CD4-positive, alpha-beta T cell treated with Interleukin-17A for 4 hours (primary cell): Measurements from ENCODE around the gene STON2.
"Not testable (repeated sequence)": the region's sequence is repeated elsewhere in the genome, so short reads cannot be mapped to it uniquely, and the experiment has no call there.

ENCODE experiments used
- DNase-seq: peaks from one replicate; pipeline ENCODE4 v3.0.0-alpha.2; 2020; ENCODE audit warnings: mixed read lengths

STON2 gene

DNA sequence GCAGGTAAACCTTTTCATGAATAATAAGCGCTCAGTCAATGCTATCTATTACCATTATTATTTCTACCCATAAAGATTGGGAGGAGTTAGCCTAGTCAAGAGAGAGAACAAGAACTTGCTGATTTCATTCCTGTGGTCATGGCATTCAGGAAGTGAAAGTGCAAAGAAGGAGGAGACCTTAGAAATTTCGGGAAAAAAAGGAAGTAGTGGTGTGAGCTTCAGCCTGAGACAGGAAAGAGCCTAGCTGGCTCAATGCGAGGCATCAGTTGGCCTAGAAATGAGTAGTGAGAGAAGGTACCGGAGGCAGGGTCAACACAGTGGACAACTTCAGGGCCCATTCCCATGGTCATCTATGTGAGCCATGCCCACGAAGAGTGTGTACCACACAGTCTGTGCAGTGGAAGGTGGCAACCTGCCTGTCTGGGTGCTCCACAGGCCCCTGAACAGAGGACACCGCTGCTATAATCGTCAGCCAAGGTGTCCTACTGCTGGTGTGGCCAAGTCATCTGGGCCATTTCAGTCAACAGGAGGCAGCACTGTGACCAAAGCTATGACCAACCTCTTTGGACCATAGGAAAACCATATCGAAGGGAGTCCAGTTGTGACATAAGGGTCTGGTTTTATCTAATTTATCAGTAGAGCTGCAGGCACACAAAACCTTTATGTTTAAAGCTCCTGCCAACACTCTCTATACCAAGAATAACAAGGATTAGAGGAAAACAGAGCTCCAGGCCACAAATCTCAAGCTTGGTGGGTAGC lies 16.2 kb upstream of the STON2 start:
- DNase-seq: no peak

DNA sequence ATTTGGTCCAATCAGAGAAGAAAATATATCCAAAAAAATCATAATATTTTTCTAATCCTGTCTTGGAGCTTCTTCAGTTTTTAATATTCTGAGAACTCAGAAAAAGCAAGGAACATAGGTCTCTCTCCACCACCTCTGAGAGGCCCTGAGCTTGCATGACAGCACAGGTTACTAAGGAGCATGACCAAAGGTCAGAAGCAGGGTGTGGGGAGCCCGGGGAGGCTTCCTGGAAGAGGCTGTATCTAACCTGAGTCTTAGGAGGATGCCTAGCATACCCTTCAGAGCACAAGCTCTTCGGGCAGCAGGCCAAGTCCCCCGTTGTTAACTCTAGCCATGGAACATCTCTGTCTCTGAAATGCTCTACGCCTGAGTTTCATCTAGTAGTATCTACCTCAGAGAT lies 15.7 kb upstream of the STON2 start:
- DNase-seq: no peak

DNA sequence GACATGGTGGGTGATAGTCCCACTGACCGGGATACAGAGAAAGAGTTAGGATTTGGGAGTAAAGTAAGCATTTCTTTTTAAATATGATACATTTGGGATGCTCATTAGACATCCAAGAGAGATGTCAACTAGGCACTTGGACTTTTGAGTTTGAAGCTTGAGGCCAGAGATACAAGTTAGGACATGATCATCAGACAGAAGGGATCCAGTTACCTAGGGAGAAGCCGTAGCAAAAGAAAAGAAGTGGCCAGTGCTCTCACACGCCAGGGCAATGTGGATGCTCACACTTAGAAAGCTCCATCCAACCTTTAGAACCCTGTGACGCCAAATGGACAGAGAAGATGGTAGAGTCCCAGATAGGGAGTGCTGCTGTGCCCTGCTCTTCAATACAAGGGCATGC lies 14.0 kb upstream of the STON2 start:
- DNase-seq: no peak

DNA sequence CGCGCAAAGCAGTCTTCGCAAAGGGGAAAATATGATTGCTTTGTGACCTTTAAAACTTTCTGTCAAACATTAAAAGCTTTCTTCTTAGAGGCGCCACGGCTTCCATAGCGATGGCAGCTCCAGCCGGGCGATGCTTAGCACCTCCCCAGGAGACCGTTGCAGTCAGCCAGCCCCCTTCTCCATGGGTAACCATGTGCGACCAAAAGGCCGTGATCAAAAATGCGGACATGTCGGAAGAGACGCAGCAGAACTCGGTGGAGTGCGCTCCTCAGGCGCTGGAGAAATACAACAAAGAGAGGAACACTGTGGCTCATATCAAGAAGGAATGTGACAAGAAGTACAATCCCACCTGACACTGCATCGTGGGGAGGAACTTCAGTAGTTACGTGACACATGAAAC lies 12.7 kb upstream of the STON2 start:
- DNase-seq: no peak

DNA sequence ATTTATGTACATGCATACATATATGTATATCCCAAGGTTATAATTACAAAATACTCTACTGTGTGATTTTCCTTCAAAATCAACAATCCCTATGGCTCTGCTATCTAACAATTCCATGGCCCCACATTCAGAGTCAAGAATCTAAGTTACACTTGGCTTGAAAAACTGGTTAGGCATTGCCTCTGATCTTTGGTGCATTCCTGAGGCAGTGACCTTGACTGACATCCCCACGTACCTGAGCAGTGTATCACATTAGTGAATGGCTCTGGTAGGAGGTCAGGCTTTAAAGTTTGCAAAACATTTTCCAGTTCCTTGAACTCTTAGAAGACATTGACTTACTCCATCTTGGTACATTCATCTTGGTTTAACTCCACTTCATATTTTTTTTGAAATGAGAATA lies 8.5 kb upstream of the STON2 start:
- no peak for DNase-seq

DNA sequence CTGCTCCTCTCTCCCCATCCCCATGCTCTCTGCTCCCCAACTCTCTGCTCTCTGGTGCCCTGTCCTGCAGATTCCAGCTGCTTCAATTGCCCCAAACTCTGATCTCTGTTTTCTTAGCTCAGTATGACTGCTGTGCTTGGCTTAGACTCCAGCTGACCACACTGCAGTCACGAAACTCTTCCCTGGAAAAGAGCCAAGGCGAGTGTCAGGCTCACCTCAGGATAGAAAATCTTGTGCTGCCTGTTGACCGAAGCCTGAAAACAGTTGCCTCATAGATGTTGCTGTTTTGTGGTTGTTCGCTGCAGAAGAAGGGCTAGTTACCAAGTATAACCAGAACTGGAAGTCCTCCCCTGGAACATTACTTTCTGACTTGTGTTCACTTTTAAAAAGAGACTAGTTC lies 6.7 kb upstream of the STON2 start:
- no peak for DNase-seq

DNA sequence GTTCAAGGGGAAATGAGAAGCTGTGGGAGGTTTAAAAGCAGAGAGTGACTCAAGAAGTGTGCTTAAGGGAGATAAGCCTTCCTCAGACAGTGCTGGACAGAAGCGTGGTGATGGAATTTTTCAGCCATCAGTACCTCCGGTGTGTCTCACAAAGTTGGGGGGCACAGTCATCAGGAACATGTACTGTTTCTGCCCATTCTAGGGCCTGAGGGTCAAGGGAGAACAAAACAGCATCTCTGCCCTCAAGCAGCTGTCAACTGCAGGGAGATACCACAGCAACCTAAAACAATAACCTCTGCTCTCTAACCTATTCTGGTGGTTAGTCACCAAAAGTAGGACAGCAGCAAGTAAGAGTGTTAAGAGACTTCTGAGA lies 2.0 kb upstream of the STON2 start:
- DNase-seq: no peak

DNA sequence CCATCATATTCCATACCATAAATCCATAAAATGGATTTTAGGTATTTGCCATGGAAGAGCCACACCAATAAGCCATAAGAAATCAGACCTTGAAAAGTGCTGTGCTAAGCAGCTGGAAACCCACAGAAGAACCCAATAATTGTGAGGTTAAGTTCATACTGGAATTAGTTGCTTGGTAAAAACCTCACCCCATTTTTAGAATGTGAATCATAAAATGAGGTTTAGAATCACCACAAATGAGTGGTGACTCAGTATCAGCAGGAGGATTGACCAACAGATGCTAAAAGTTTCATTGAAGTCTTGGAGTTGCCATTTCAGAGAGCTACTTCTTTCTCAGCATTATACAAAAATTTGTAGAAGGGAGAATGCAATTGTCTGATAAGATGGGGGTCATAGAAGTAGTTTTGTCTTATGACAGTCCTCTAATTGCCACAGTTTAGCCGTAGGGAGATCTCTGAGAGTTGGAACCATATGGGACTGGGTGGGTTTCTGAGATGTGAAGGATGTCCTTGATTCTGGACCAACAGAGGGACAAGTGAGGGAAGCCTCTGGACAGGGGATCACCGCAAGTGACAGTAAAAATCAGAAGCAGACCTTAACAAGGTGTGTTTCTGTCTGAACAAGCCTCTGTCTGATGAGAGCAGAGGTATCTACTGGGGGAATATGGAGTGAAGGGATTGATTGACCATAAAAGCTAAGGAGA lies 1.4 kb upstream of the STON2 start:
- no peak for DNase-seq

DNA sequence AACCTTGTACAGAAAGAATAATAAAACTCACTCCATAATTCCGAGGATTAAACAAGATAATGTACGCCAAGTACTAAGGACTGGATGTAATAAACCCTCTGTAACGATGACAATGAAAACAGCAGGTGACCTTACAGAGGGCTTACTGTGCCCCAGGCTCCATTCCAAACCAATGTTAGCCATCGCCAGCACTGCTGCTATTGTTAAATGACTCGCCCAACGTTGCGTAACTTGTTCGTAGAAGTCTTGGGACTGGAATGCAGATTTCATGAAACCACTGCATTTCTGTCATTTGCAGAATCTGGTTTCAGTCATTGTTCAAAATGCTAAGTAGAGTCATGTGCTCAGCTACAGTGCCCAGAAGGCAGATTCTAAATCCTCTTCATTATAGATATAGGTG lies 728 bp upstream of the STON2 start:
- DNase-seq: no peak

DNA sequence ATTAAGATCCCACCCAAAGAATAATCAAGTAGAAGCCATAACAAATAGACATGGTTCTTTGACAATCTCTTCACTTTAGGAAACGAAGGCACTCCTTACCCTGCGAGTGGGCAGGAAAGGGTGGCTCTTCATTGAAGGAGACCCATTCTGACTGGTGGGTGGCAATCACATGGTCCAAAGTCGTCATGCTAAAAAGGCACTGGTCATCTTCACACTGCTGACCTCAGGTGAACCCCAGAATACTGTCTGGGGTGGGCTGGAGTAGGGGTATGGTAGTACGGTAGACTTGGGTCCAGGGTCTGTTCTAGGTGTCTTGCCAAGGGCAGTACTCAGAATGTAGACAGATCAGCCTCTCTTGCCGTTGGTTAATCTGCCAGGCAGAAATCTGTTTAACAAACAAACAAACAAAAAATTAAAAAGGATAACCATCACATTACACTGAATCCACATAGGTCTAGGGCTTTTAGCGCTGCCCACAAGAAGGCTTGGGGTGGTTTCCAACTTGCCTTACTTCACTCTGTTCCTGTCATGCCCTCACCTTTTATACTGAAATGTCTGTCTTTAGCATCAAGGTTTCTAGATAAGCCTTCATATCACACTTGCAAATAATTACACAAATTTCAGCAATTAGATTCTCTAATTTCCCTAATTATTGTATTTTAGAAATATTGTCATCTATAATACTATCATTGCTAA lies 1.8 kb downstream of the STON2 start:
- no peak for DNase-seq

DNA sequence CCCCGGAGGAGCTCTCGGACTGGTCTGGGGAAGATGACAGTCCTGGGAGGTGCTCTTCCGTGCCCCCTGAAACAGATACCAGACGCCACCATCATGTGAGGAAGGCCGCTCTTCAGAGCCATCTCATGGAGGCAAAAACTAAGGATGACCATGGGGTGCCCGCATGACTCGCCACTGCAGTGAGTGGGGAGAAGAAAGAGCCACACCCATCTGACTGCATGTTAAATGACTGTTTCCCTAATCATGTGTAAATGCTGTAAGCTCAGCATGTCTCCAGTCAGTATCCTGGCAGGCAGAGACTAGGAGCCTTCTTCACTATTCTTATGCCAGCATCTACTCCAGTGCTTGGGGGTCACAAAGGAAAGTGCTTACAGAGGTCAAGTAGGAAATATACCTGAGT lies 4.0 kb downstream of the STON2 start:
- DNase-seq: no peak

DNA sequence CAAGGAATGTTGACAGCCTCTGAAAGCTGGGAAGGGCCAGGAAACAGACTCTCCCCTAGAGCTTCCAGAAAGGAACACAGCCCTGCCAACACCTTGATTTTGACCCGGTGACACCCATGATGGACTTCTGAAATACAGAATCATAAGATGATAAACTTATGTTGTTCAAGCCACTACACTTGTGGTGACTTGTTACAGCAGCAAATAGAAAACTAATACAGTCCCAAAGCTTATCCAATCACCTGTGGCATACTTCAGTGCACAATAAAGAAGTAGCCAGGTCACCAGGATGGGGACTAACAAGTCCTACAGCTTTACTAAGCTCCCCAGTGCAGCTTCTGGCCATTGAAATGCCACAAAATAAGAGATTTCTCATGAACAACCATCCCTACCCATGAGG lies 5.4 kb downstream of the STON2 start:
- DNase-seq: no peak

DNA sequence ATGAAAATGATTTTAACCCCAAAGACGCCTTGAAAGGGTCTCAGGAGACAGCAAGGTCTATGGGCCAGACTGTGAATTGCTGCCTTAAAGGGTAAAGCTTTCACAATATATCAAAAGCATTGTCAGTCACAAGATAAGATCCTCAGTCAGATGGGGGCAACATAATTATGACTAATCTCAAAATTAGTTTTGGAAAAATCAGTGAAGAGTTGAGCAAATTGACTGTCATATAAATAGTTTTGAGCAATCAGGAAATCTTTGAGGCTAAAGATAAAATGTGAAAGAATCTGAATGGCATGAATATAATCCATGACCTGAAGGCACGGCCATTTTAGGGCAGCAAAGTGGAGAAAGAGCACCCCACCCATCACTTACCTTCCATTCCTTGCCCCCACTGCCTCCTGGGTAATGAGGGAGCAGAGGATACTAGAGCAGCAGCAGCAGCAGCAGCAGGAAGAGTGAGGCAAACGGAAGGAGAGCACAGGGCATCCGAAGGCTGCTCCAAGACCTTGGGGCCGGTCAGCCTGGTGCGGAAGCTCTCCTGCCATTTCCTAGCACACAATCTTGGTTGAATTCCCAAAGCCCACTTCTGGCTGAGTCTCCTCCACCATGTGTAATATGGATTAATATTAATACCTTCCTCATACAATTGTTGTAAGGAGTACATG lies 7.0 kb downstream of the STON2 start:
- no peak for DNase-seq

DNA sequence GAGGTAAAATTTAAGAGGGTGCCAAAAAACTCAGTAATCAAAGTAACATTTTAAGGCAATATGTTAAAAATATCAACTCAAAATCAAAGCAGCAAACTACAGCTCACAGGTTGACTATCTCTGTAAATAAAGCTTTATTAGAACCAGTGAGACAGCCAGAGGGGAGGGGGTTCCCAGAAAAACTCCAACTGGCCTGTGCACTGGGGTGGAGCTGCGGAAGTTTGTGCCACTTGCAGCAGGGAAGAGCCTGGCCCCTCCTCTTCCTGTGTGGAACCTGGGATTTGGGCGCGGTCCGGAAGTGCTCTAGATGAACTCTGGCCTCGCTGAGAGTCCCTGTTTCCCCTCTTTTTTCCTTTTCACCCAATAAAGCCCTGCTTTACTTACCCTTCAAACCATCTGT lies 8.1 kb downstream of the STON2 start:
- DNase-seq: no peak

DNA sequence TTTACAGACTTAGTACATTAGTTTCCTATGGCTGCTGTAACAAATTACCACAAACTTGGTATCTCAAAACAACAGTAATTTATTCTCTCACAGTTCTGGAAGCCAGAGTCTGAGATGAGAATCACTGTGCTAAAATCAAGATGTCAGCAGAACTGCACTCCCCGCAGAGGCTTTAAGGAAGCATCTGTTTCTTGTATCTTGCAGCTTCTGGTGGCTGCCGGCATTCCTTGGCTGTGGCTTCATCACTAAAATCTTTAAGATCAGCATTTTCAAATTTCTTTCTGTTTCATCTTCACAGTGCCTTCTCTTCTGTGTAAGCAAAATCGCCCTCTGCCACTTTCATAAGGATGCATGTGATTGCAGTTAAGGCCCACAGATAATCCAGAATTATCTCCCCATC lies 9.4 kb downstream of the STON2 start:
- no peak for DNase-seq

DNA sequence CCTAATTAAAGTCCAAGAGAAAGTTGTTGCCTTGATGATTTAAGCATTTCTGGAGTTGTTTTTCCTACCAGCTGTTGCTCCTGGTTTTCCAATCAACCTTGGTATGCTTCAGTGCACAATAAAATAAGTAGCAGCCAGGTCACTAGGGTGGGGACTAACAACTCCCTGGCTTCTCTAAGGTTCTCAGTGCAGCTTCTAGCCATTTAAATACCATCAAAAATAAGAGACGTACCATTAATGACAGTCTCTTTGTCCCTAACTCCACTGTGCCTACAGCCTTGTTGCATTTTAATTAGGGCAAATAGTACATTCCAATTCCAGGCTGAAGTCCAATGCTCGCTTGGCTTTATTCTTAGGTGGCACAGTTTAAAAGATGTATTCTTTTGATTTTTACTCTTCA lies 11.8 kb downstream of the STON2 start:
- no peak for DNase-seq

DNA sequence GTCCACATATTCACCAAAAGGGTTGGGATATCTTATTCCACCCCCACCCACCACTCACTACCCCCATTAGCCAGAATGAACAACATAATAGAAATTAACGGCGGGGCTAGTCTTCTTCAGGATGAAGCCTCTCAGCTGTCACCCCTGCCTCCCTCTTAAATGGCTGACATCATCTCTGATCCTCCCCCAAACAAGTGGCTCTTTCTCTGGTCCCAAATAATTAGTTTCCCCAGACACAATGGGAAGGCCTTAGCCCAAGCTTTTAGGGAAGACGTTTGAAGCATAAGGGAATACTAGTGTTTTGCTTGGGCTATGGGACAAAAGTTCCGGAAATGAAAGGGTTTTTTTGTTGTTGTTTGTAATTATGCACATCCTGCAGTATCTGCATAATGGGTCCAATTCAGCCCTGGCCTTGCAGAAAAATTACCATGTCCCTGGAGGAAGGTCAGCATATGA lies 13.8 kb downstream of the STON2 start:
- no peak for DNase-seq

DNA sequence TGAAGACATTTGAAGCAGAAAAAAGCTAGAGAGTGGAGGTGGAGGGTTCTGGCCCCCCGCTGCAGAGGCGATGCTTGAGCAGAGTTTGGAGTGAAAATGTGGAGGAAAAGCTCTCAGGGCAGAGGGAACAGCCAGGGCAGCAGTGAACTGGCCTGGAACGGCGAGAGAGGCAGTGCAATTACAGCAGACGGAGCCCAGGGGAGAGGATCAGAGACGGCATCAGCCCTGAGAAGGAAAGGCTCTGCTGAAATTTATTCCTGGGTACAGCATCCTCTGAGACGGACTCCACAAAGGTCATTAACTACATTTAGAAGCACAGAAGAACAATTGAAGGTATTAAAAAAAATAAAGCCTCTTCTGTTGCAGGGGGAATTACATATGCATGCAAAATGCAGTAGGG lies 14.2 kb downstream of the STON2 start:
- no peak for DNase-seq

DNA sequence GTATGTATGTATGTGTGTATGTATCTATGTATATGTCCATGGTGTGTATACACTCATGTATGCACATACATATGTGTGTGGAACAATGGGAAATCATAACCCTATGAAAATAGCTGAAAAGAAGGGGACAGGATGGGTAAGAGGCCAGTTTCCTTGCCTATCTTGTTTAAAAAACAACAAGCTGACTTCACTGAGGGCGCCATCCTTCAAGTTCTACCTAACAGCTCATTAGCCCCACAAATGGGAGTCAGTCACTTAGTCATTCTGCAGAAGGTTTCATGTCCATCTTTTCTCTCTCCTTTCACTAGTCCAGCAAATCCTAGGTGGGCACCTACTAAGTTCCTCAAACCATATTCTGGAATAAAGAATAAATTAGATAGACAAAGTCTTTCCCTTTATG lies 14.7 kb downstream of the STON2 start:
- no peak for DNase-seq

DNA sequence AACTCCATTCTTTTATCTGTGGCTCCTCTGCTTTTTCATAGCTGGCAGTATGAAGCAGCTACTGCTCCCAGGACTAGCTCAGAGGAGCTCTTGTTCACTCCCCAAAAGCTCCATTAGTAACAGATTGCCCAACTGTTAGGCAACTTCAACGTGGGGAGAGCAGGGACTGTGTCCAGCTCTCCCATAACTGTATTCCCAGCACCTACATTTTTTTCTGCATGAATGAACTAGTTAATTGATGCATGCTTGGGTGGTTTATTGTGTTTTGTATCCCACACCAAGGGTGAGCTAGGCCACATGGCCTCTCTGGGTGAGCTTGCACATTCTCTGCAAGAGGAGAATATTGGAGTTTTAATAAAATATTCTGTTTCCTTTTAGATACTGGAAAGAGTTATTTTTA lies 15.2 kb downstream of the STON2 start:
- DNase-seq: no peak

DNA sequence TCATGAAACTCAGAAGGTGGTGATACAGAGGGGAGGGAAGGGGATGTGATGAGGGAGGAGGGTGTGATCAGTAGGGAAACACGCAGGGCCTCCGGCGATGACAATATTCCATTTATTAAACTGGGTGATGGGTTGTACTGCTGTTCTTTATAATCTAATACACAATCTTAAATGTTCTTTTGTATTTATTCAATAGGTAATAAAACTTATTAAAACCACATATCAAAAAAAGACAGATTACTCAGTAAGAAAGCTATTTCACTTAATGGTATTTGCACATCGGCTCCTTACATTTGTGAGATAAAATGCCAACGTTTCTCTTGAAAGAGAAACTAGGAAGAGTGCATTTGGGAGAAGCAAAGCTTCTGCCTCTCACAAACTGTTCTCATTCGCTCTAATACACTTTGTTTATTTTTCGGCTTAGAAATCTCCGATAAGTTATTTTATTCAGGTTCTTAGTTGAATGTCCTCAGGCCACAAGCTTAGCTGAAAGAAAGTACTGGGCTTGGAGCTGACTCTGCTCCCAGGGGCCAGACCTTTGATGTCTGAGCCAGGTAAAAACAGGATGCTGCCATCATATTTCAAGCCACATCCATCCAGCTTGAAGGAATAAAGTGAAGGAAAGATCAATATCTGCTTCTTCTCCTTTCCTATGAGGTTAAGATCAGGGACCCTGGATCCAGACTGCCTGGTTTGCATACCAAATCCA lies 17.5 kb downstream of the STON2 start:
- DNase-seq: no peak

DNA sequence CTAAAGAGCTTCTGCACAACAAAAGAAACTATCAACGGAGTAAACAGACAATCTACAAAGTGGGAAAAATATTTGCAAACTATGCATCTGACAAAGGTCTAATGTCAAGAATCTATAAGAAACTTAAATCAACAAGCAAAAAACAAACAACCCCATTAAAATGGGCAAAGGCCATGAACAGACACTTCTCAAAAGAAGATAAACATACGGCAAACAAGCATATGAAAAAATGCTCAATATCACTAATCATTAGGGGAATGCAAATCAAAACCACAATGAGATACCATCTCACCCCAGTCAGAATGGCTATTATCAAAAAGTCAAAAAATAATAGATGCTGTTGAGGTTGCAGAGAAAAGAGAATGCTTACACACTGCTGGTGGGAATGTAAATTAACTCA lies 20.1 kb downstream of the STON2 start:
- DNase-seq: not testable (repeated sequence)

DNA sequence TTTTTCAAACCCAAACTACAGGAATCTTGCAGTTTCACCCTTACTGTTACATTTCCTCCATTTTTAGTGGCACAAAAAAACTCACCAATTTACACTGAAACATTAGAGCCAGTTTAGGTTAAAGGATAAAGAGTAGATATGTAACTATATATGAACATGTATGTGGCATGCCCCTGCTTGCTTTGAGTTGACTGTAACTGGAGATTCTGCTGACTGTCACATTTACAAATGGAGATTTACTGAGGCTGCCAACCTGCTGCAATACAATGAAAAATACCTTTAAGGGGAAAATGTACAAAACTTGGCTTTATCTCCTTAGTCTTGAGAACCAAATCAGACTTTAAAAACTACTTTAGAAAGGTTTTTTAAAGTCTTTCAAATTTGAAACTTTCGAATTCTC lies 28.3 kb downstream of the STON2 start:
- no peak for DNase-seq
